K562 (cell line): ENCODE data around the gene SMIM29. TPM values are rescaled to one million over a fixed set of nuclear protein-coding genes. Genes with fewer than 3 reads are reported as not detected.

Experiments used
- microRNA-seq: library from miRNA; unstranded; fragments of <30 nt; microRNA quantifications from one replicate; pipeline ENCODE4, GENCODE V29; 2018; ENCODE audit warnings: borderline microRNAs expressed
- polyA plus RNA-seq, 8 experiments: library from polyadenylated mRNA; depleted of rRNA in 4 of 8; stranded (reverse) in 5 of 8; unstranded in 3 of 8; fragments of >200 nt; fragmentation: Nextera tagmentation in 2 of 8; fragmentation: Illumina TruSeq in 1 of 8; extraction: Ambion mirVana in 2 of 8; extraction: Trizol in 1 of 8; gene quantifications; 2 replicates each; pipeline versions ENCODE4 v1.2.1 to v1.2.3, GENCODE V29; 2011 to 2014; ENCODE audit warnings: inconsistent platforms in 1 of 8, missing spikeins in 1 of 8
- small RNA-seq: library from RNA; depleted of rRNA; stranded (forward); fragments of <200 nt; gene quantifications from one replicate; pipeline ENCODE3, GENCODE V24; 2014
- total RNA-seq, 7 experiments: library from RNA; depleted of rRNA in 6 of 7; stranded (reverse); fragments of >200 nt in 6 of 7; fragmentation: Illumina TruSeq in 2 of 7; extraction: Trizol in 2 of 7; gene quantifications; 2 replicates each; pipeline versions ENCODE4 v1.2.1 to v1.2.3, GENCODE V29; 2011 to 2021; ENCODE audit warnings: low replicate concordance in 1 of 7

Gene SMIM29
- total and polyA plus RNA-seq, 9 of the 15 experiments (the other 6 are each of a cell fraction or from before 2014, with no cell fraction given) = 6.5 to 36.7 (median 20.9) TPM

Small RNAs within 50 kb of the gene (microRNA-seq; reads per million reads assigned to microRNA genes)
- not detected for gene MIR6835

Small RNAs within 50 kb of the gene (small RNA-seq; reads per million reads assigned to genes)
- not detected for gene MIR6835

Other genes starting within 250 kb of the SMIM29 start
- gene GRM4, start 102.9 kb downstream of the SMIM29 start, total RNA-seq (2014; rRNA removed) = 0.18 TPM in 1 of 2 replicates, not detected in the other
- gene GRM4, start 102.9 kb downstream of the SMIM29 start, total RNA-seq (2014; rRNA removed; fragmentation: Illumina TruSeq; extraction: Trizol) = not detected in 2 replicates
- not detected in 2 replicates for gene GRM4, start 102.9 kb downstream of the SMIM29 start, total RNA-seq (2015; rRNA removed; fragmentation: Illumina TruSeq; extraction: Trizol)
- gene GRM4, start 102.9 kb downstream of the SMIM29 start, total RNA-seq (2021) = not detected in 2 replicates
- gene GRM4, start 102.9 kb downstream of the SMIM29 start, polyA plus RNA-seq (2011; rRNA removed) = not detected in 2 replicates
- not detected in 2 replicates for gene GRM4, start 102.9 kb downstream of the SMIM29 start, polyA plus RNA-seq (2014; fragmentation: Illumina TruSeq; extraction: Trizol)
- gene GRM4, start 102.9 kb downstream of the SMIM29 start, polyA plus RNA-seq (2014; fragmentation: Nextera tagmentation; extraction: Ambion mirVana) = not detected
- gene GRM4, start 102.9 kb downstream of the SMIM29 start, polyA plus RNA-seq (2014; rRNA removed) = not detected in 2 replicates
- 1,004 and 1,256 TPM in 2 replicates for gene HMGA1, start 12.1 kb downstream of the SMIM29 start, total RNA-seq (2014; rRNA removed)
- 270 and 326 TPM in 2 replicates for gene HMGA1, start 12.1 kb downstream of the SMIM29 start, total RNA-seq (2014; rRNA removed; fragmentation: Illumina TruSeq; extraction: Trizol)
- gene HMGA1, start 12.1 kb downstream of the SMIM29 start, total RNA-seq (2015; rRNA removed; fragmentation: Illumina TruSeq; extraction: Trizol) = 594 and 609 TPM in 2 replicates
- gene HMGA1, start 12.1 kb downstream of the SMIM29 start, total RNA-seq (2021) = 1,947 and 1,950 TPM in 2 replicates
- gene HMGA1, start 12.1 kb downstream of the SMIM29 start, polyA plus RNA-seq (2011; rRNA removed) = 205 and 451 TPM in 2 replicates
- 1,608 and 1,897 TPM in 2 replicates for gene HMGA1, start 12.1 kb downstream of the SMIM29 start, polyA plus RNA-seq (2014; fragmentation: Illumina TruSeq; extraction: Trizol)
- 10 to 100 TPM; 27.8 to 58.8 TPM for gene HMGA1, start 12.1 kb downstream of the SMIM29 start, polyA plus RNA-seq (2014; fragmentation: Nextera tagmentation; extraction: Ambion mirVana)
- 1,026 and 1,125 TPM in 2 replicates for gene HMGA1, start 12.1 kb downstream of the SMIM29 start, polyA plus RNA-seq (2014; rRNA removed)
- 47.3 and 51.0 TPM in 2 replicates for gene NUDT3, start 143.7 kb upstream of the SMIM29 start, total RNA-seq (2014; rRNA removed)
- gene NUDT3, start 143.7 kb upstream of the SMIM29 start, total RNA-seq (2014; rRNA removed; fragmentation: Illumina TruSeq; extraction: Trizol) = 61.8 and 70.8 TPM in 2 replicates
- gene NUDT3, start 143.7 kb upstream of the SMIM29 start, total RNA-seq (2015; rRNA removed; fragmentation: Illumina TruSeq; extraction: Trizol) = 57.2 and 59.8 TPM in 2 replicates
- 49.8 and 56.4 TPM in 2 replicates for gene NUDT3, start 143.7 kb upstream of the SMIM29 start, total RNA-seq (2021)
- gene NUDT3, start 143.7 kb upstream of the SMIM29 start, polyA plus RNA-seq (2011; rRNA removed) = 68.5 and 81.2 TPM in 2 replicates
- 54.8 and 56.0 TPM in 2 replicates for gene NUDT3, start 143.7 kb upstream of the SMIM29 start, polyA plus RNA-seq (2014; fragmentation: Illumina TruSeq; extraction: Trizol)
- gene NUDT3, start 143.7 kb upstream of the SMIM29 start, polyA plus RNA-seq (2014; fragmentation: Nextera tagmentation; extraction: Ambion mirVana) = 10 to 100 TPM in 1 of 2 experiments, 1 to 10 TPM in 1; 5.4 to 57.7 TPM
- gene NUDT3, start 143.7 kb upstream of the SMIM29 start, polyA plus RNA-seq (2014; rRNA removed) = 54.4 and 56.8 TPM in 2 replicates
- 3,907 and 4,273 TPM in 2 replicates for gene RPS10, start 177.1 kb upstream of the SMIM29 start, total RNA-seq (2014; rRNA removed)
- 2,809 and 3,197 TPM in 2 replicates for gene RPS10, start 177.1 kb upstream of the SMIM29 start, total RNA-seq (2014; rRNA removed; fragmentation: Illumina TruSeq; extraction: Trizol)
- 3,578 and 3,876 TPM in 2 replicates for gene RPS10, start 177.1 kb upstream of the SMIM29 start, total RNA-seq (2015; rRNA removed; fragmentation: Illumina TruSeq; extraction: Trizol)
- 3,062 and 3,200 TPM in 2 replicates for gene RPS10, start 177.1 kb upstream of the SMIM29 start, total RNA-seq (2021)
- gene RPS10, start 177.1 kb upstream of the SMIM29 start, polyA plus RNA-seq (2011; rRNA removed) = 5,201 and 6,397 TPM in 2 replicates
- gene RPS10, start 177.1 kb upstream of the SMIM29 start, polyA plus RNA-seq (2014; fragmentation: Illumina TruSeq; extraction: Trizol) = 4,753 and 5,213 TPM in 2 replicates
- 1,000 to 10,000 TPM; 2,680 to 3,048 TPM for gene RPS10, start 177.1 kb upstream of the SMIM29 start, polyA plus RNA-seq (2014; fragmentation: Nextera tagmentation; extraction: Ambion mirVana)
- gene RPS10, start 177.1 kb upstream of the SMIM29 start, polyA plus RNA-seq (2014; rRNA removed) = 4,615 and 5,251 TPM in 2 replicates
- gene PACSIN1, start 217.1 kb upstream of the SMIM29 start, total RNA-seq (2014; rRNA removed) = 0.41 and 0.45 TPM in 2 replicates
- gene PACSIN1, start 217.1 kb upstream of the SMIM29 start, total RNA-seq (2014; rRNA removed; fragmentation: Illumina TruSeq; extraction: Trizol) = 0.10 and 0.29 TPM in 2 replicates
- gene PACSIN1, start 217.1 kb upstream of the SMIM29 start, total RNA-seq (2015; rRNA removed; fragmentation: Illumina TruSeq; extraction: Trizol) = 0.22 and 0.23 TPM in 2 replicates
- gene PACSIN1, start 217.1 kb upstream of the SMIM29 start, total RNA-seq (2021) = 0.98 and 1.7 TPM in 2 replicates
- gene PACSIN1, start 217.1 kb upstream of the SMIM29 start, polyA plus RNA-seq (2011; rRNA removed) = 1.1 and 1.4 TPM in 2 replicates
- 0.79 and 1.4 TPM in 2 replicates for gene PACSIN1, start 217.1 kb upstream of the SMIM29 start, polyA plus RNA-seq (2014; fragmentation: Illumina TruSeq; extraction: Trizol)
- gene PACSIN1, start 217.1 kb upstream of the SMIM29 start, polyA plus RNA-seq (2014; fragmentation: Nextera tagmentation; extraction: Ambion mirVana) = under 1 TPM; 0.01 to 0.03 TPM
- gene PACSIN1, start 217.1 kb upstream of the SMIM29 start, polyA plus RNA-seq (2014; rRNA removed) = 0.98 and 1.2 TPM in 2 replicates